H1 (cell line): Measurements from ENCODE around the gene GSG1L. TPM values are rescaled to one million over a fixed set of nuclear protein-coding genes. Genes with fewer than 3 reads are reported as not detected.

Experiments
- CTCF ChIA-PET: fragments of 300-600 bp; sonication (Branson Sonifier 250); formaldehyde crosslinking; loops from one replicate; lab custom pipeline; 2021; ENCODE audit not compliant: partially characterized antibody; lab: Charles Lee
- POLR2A ChIA-PET: fragments of 300-600 bp; sonication (Branson Sonifier 250); formaldehyde crosslinking; loops from one replicate; lab custom pipeline; 2021; ENCODE audit warnings: inconsistent platforms; ENCODE audit not compliant: partially characterized antibody; lab: Charles Lee
- DNase-seq, 2 experiments: peaks; one replicate each; pipeline versions ENCODE4 v3.0.0 to v3.0.0-alpha.2; 2010 to 2022; ENCODE audit warnings: low spot score in 2 of 2, low read depth in 1 of 2, mixed read lengths in 1 of 2
- FAIRE-seq: peaks from 2 replicates; lab custom pipeline; 2011; peaks lifted over from hg19 to GRCh38; lab: Jason Lieb, UNC
- H2AFZ ChIP-seq: 2 replicates; pipeline ENCODE4 v1.8.1; 2012; ENCODE audit warnings: low read length, inconsistent platforms
- H2AK5ac ChIP-seq: 2 replicates; pipeline ENCODE4 v1.6.1; 2013; ENCODE audit warnings: low read depth, low read length
- H2BK120ac ChIP-seq: replicated peaks from 2 replicates; pipeline ENCODE3; 2013; ENCODE audit warnings: low read depth, low read length, inconsistent platforms
- H2BK12ac ChIP-seq: 2 replicates; pipeline ENCODE4 v1.6.1; 2013; ENCODE audit warnings: low read depth, low read length
- H2BK15ac ChIP-seq: 2 replicates; pipeline ENCODE4 v1.6.1; 2013; ENCODE audit warnings: low read length
- H2BK20ac ChIP-seq: 2 replicates; pipeline ENCODE4 v1.6.1; 2013; ENCODE audit warnings: low read length
- H2BK5ac ChIP-seq: 2 replicates; pipeline ENCODE4 v1.6.1; 2013; ENCODE audit warnings: low read depth, low read length
- H3K14ac ChIP-seq: 2 replicates; pipeline ENCODE4 v1.6.1; 2013; ENCODE audit warnings: inconsistent platforms; ENCODE audit not compliant: insufficient read length
- H3K18ac ChIP-seq: 2 replicates; pipeline ENCODE4 v1.6.1; 2013; ENCODE audit warnings: low read length; ENCODE audit errors: extremely low read depth
- H3K23ac ChIP-seq: 2 replicates; pipeline ENCODE4 v1.6.1; 2013; ENCODE audit warnings: inconsistent platforms; ENCODE audit not compliant: insufficient read length
- H3K23me2 ChIP-seq: 2 replicates; pipeline ENCODE4 v1.6.1; 2013; ENCODE audit warnings: low read depth, low read length
- H3K27ac ChIP-seq: 2 replicates; pipeline ENCODE4 v1.6.1; 2011; ENCODE audit warnings: low read depth, low read length, inconsistent platforms
- H3K27me3 ChIP-seq, 4 experiments: replicated peaks in 1 of 4; 1 replicate in 1 of 4; 2 replicates in 3 of 4; pipeline versions ENCODE4 v1.6.1 to v1.8.1; 2011 to 2013; ENCODE audit warnings: low read length in 3 of 4, mild to moderate bottlenecking in 3 of 4, inconsistent platforms in 2 of 4, mixed read lengths in 2 of 4, moderate library complexity in 1 of 4; ENCODE audit not compliant: control insufficient read depth in 3 of 4, insufficient read depth in 3 of 4; ENCODE audit errors: extremely low read depth in 1 of 4
- H3K36me3 ChIP-seq, 4 experiments: 2 replicates each; pipeline versions ENCODE4 v1.6.1 to v1.8.1; 2011 to 2013; ENCODE audit warnings: mild to moderate bottlenecking in 4 of 4, low read length in 3 of 4, moderate library complexity in 2 of 4, control low read depth in 1 of 4, inconsistent platforms in 1 of 4; ENCODE audit not compliant: insufficient read depth in 4 of 4, control insufficient read depth in 2 of 4
- H3K4ac ChIP-seq: replicated peaks from 2 replicates; pipeline ENCODE3; 2013; ENCODE audit warnings: low read length, low read depth, mixed read lengths, inconsistent platforms; ENCODE audit not compliant: insufficient read length
- H3K4me1 ChIP-seq, 4 experiments: replicated peaks in 1 of 4; 1 replicate in 1 of 4; 2 replicates in 3 of 4; pipeline versions ENCODE4 v1.6.1 to v1.8.1; 2011 to 2013; ENCODE audit warnings: low read length in 3 of 4, inconsistent platforms in 2 of 4, mixed read lengths in 1 of 4; ENCODE audit not compliant: insufficient read depth in 4 of 4, control insufficient read depth in 3 of 4
- H3K4me2 ChIP-seq, 2 experiments: 2 replicates each; pipeline versions ENCODE4 v1.6.1 to v1.8.1; 2011 to 2013; ENCODE audit warnings: low read depth in 2 of 2, low read length in 2 of 2, control low read depth in 1 of 2, inconsistent platforms in 1 of 2, mild to moderate bottlenecking in 1 of 2; ENCODE audit not compliant: insufficient read depth in 1 of 2
- H3K4me3 ChIP-seq, 4 experiments: fragments of 200-600, 300-600 bp in 1 of 4; sonication (generic), shearing (Covaris generic), sonication (Bioruptor Twin) in 1 of 4; 2 replicates each; pipeline versions ENCODE4 v1.5.1 to v1.8.1; 2011 to 2016; ENCODE audit warnings: low read length in 4 of 4, low read depth in 3 of 4, control low read depth in 2 of 4, inconsistent platforms in 2 of 4, mild to moderate bottlenecking in 2 of 4, mixed read lengths in 1 of 4, moderate library complexity in 1 of 4; ENCODE audit not compliant: insufficient read depth in 2 of 4; ENCODE audit errors: extremely low read depth in 1 of 4
- H3K56ac ChIP-seq: replicated peaks from 2 replicates; pipeline ENCODE3; 2013; ENCODE audit warnings: low read depth, mild to moderate bottlenecking, mixed read lengths, low read length, inconsistent platforms; ENCODE audit not compliant: insufficient read length
- H3K79me1 ChIP-seq: 2 replicates; pipeline ENCODE4 v1.6.1; 2013; ENCODE audit warnings: low read depth, low read length, control low read depth
- H3K79me2 ChIP-seq, 2 experiments: 2 replicates each; pipeline versions ENCODE4 v1.6.1 to v1.8.1; 2012 to 2013; ENCODE audit warnings: low read length in 2 of 2, mild to moderate bottlenecking in 2 of 2, inconsistent platforms in 1 of 2; ENCODE audit not compliant: insufficient read depth in 2 of 2, control insufficient read depth in 1 of 2
- H3K9ac ChIP-seq, 4 experiments: replicated peaks in 1 of 4; 1 replicate in 1 of 4; 2 replicates in 3 of 4; pipeline versions ENCODE4 v1.6.1 to v1.8.1; 2011 to 2013; ENCODE audit warnings: low read depth in 3 of 4, low read length in 3 of 4, control low read depth in 2 of 4, mild to moderate bottlenecking in 2 of 4, moderate library complexity in 2 of 4, inconsistent platforms in 1 of 4; ENCODE audit errors: extremely low read depth in 1 of 4
- H3K9me3 ChIP-seq, 2 experiments: 2 replicates each; pipeline versions ENCODE4 v1.6.1 to v1.8.1; 2012 to 2013; ENCODE audit warnings: mild to moderate bottlenecking in 2 of 2, moderate library complexity in 2 of 2, control low read depth in 1 of 2, inconsistent platforms in 1 of 2, low read depth in 1 of 2, low read length in 1 of 2, mixed read lengths in 1 of 2; ENCODE audit not compliant: insufficient read depth in 2 of 2
- H4K20me1 ChIP-seq, 2 experiments: replicated peaks in 1 of 2; 2 replicates each; pipeline versions ENCODE3 to v1.8.1; 2011 to 2013; ENCODE audit warnings: inconsistent platforms in 2 of 2, low read length in 2 of 2, mild to moderate bottlenecking in 1 of 2; ENCODE audit not compliant: insufficient read depth in 2 of 2, control insufficient read depth in 1 of 2
- H4K5ac ChIP-seq: 2 replicates; pipeline ENCODE4 v1.6.1; 2013; ENCODE audit warnings: low read length, low read depth, mixed read lengths, inconsistent platforms; ENCODE audit not compliant: insufficient read length
- H4K8ac ChIP-seq: 2 replicates; pipeline ENCODE4 v1.8.0; 2013; ENCODE audit warnings: mild to moderate bottlenecking, moderate library complexity, low read length, inconsistent platforms; ENCODE audit not compliant: insufficient read depth; ENCODE audit errors: extremely low read depth
- H4K91ac ChIP-seq: replicated peaks from 2 replicates; pipeline ENCODE3; 2013; ENCODE audit warnings: low read length, mixed read lengths, inconsistent platforms; ENCODE audit not compliant: insufficient read length
- BCL11A ChIP-seq, 2 experiments: IDR thresholded peaks; one replicate each; pipeline ENCODE4 v1.6.1; 2011; ENCODE audit warnings: low read depth in 2 of 2, low read length in 2 of 2, mild to moderate bottlenecking in 2 of 2
- EZH2 ChIP-seq: fragments of 200-600 bp; sonication (generic); IDR thresholded peaks from 2 replicates; pipeline ENCODE4 v1.7.1; 2012; ENCODE audit warnings: low read depth, mild to moderate bottlenecking, moderate library complexity, low read length, inconsistent platforms; ENCODE audit not compliant: severe bottlenecking
- NANOG ChIP-seq: IDR thresholded peaks from 2 replicates; pipeline ENCODE4 v1.6.1; 2011; ENCODE audit warnings: low read length, low read depth, mild to moderate bottlenecking, inconsistent platforms; ENCODE audit not compliant: insufficient read depth, poor library complexity, severe bottlenecking
- RAD21 ChIP-seq, 2 experiments: IDR thresholded peaks in 1 of 2; conservative IDR thresholded peaks in 1 of 2; 2 replicates each; pipeline ENCODE4 v1.6.1; 2011; ENCODE audit warnings: low read depth in 2 of 2, low read length in 2 of 2, improper control_type of control experiment in 1 of 2, inconsistent platforms in 1 of 2, mild to moderate bottlenecking in 1 of 2, moderate library complexity in 1 of 2
- TAF1 ChIP-seq: IDR thresholded peaks from 2 replicates; pipeline ENCODE4 v1.6.1; 2011; ENCODE audit warnings: mild to moderate bottlenecking, low read depth, low read length
- WGBS, 2 experiments: shearing (Covaris generic) in 1 of 2; methylation state at CpG; one replicate each; pipeline versions ENCODE4 v1.1.6 to v1.1.7; 2013 to 2015; ENCODE audit warnings: low lambda C conversion rate in 2 of 2, mixed read lengths in 2 of 2, inconsistent platforms in 1 of 2, low coverage in 1 of 2, missing lambda C conversion rate in 1 of 2; ENCODE audit not compliant: insufficient replicate concordance in 2 of 2, insufficient coverage in 1 of 2, insufficient read length in 1 of 2; ENCODE audit errors: extremely low coverage in 1 of 2, missing lambda C conversion rate in 1 of 2; 5-methylcytosine and 5-hydroxymethylcytosine counted together
- polyA plus RNA-seq, 7 experiments: library from polyadenylated mRNA; depleted of rRNA in 3 of 7; stranded (reverse) in 5 of 7; unstranded in 2 of 7; fragments of >200 nt in 5 of 7; fragments of 200-250 nt in 2 of 7; gene quantifications; 1 replicate in 5 of 7; 2 replicates in 1 of 7; 4 replicates in 1 of 7; pipeline versions ENCODE4 v1.2.1 to v1.2.3, GENCODE V29; 2011 to 2013; ENCODE audit warnings: missing spikeins in 2 of 7, mixed read lengths in 2 of 7
- total RNA-seq: library from RNA; stranded (reverse); fragmentation: NEBNext Ultra II Directional; extraction: Animal tissue kit (Norgen Biotek cat#: 25700); gene quantifications from 2 replicates; pipeline ENCODE4 v1.2.1, GENCODE V29; 2021

The GSG1L gene
- total and polyA plus RNA-seq, 2 of the 8 experiments (the other 6 are each of a cell fraction or from before 2014, with no cell fraction given): 0.71 to 1.1 TPM

- Histone ChIP-seq H3K4ac (no peak overlapping the region), H3K27ac (no peak overlapping the region), H3K14ac (no peak overlapping the region), H3K27me3 (peaks cover 19 to 38% (median 30%) of the 10 kb centered on the region in 4 experiments), H3K23me2 (peaks cover 10% of the 10 kb centered on the region; the same call in 1 of the 2 replicates), H2BK20ac (no peak overlapping the region), H3K9me3 (no peaks in the 10 kb centered on the region), H2BK5ac (no peak overlapping the region), H3K4me3 (no peak overlapping the region), H3K4me1 (peaks cover 0 to 3% (median 2%) of the 10 kb centered on the region in 4 experiments; a peak in 3 of 7 replicates), H4K20me1 (no peaks in the 10 kb centered on the region), H4K8ac (no peak overlapping the region; the same call in 1 of the 2 replicates), H4K5ac (no peak overlapping the region), H4K91ac (no peak overlapping the region), H2AFZ (no peak overlapping the region), H3K56ac (no peak overlapping the region), H3K36me3 (no peaks in the 10 kb centered on the region; a peak in 2 of 8 replicates), H3K18ac (no peak overlapping the region), H3K23ac (no peak overlapping the region), H2BK15ac (no peak overlapping the region), H3K4me2 (no peak overlapping the region), H3K9ac (no peak overlapping the region), H2BK12ac (no peak overlapping the region), H2BK120ac (no peak overlapping the region), H2AK5ac (no peak overlapping the region), H3K79me1 (no peaks in the 10 kb centered on the region), H3K79me2 (no peaks in the 10 kb centered on the region)
- no peak for FAIRE-seq
- no peak for DNase-seq
- CTCF ChIA-PET: interaction anchor here (1.5 kb wide), 1 partner anchor 12 kb away, joined by 5 read pairs; no protein-coding TSS in a partner anchor
- TF ChIP-seq TAF1 (no peak), NANOG (no peak), EZH2 (no peak), RAD21 (IDR thresholded peaks at IDR 0.05 in 1 of 2, conservative IDR thresholded peaks at IDR 0.05 in 1 of 2; ENCODE audit: low read depth in 2 of 2, low read length in 2 of 2) (no peak), BCL11A (IDR thresholded peaks at IDR 0.05; ENCODE audit: low read depth in 2 of 2, low read length in 2 of 2) (no peak)
- 88% methylated on average over 16 of the region's 18 CpGs; no CpG with 5 or more reads in 1 of the 2 experiments for WGBS, 2 experiments
- POLR2A ChIA-PET: no interaction called here
Observed at GRCh38 chr16:28058839-28059589, 4.5 kb downstream of the GSG1L start.
